CD4-positive, alpha-beta T cell treated with Interferon gamma for 1 hour (primary cell): ENCODE data around the gene GATA2.

Experiments
- DNase-seq: peaks from one replicate; pipeline ENCODE4 v3.0.0-alpha.2; 2020

The GATA2 gene

GRCh38 chr3:128472449-128473179 is 20.4 kb downstream of the GATA2 start:
- DNase-seq, result no peak

- no peak for DNase-seq
These were observed 21.3 kb downstream of the GATA2 start for GRCh38 chr3:128471720-128472119.

DNA sequence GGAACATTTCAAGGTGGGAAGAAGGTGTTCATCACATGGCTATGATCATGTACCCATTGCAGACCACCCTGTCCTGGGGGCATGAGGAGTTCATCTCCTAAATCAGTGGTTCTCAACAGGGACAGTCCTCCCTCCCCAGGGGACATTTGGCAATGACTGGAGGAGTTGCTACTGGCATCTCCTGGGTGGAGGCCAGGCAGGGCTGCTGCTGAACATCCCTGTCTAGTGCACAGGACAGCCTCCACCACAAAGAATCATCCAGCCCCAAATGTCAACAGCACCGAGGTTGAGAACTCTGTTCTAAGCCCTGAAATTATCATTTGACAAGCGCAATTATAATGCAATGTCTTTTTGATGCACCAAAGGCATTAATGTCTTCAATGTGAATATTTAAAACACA is 21.9 kb downstream of the GATA2 start:
- DNase-seq, result no peak

DNA sequence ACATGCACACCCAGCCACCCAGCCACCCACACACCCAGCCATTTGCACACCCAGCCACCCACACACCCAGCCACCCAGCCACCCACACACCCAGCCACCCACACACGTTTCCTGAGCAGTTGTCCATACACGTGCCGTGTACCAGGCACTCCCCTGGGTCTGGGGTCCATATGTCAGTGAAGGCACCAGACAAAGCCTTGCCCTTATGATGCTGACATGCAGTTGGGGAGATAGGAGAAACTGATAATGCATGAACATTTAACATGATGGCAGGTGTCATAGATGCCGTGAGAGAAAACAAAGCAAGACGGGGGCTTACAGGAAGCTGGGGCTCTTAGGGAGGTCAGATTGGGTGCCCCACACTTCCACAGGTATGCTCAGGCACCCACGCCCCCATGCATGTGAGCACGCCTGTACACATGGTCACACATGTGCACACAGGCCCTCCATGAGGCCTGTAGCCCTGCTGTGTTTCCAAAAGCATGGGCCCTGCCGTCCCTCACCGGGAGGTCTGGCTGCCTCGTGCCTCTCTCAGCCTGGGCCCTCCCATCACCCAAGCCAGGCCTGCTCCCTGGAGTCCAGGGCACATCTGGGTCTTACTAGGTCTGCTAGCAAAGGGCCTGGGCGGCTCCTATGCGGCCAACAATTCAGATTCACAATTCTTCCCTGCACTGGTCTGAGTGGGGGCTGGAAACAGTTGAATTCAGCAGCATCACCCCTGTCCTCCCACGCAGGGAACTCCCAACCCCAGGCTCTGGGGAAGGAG is 22.7 kb downstream of the GATA2 start:
- DNase-seq, result no peak

GRCh38 chr3:128469556-128469955 is 23.4 kb downstream of the GATA2 start:
- DNase-seq, result no peak

GRCh38 chr3:128468791-128469527 is 24.0 kb downstream of the GATA2 start:
- no peak for DNase-seq

GRCh38 chr3:128468285-128468790 is 24.7 kb downstream of the GATA2 start:
- DNase-seq, result no peak

DNA sequence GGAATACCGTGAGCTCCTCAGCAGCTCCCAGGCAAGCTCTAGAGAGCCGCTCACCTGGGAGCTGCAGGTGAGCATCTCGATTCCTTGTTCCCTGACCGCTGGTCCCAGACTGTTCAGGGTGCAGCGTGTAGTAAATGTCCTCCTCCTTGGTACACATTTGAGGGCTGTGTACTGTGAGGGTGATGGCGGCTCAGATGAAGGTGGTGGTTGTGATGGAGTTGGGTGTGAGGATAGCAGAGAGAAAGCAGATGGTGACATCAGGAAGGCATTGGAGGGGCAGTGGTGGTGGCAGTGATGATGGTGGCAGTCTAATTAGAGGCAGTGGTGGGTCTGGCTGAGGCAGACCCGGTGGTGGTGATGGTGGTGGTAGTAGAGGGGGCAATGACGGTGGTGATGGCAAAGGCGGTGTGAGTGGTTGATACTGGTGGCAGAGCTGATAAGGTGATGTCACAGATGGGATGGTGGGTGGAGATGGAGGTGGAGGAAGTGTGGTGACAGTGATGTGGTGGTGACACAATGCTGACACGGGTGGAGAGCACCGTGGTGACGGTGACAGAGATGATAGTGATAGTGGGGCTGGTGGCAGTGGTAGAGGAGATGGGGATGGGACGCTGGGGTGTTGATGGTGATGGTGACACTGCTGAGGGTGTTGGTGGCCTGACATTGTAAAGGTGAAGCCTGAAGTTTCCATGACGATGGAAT is 26.0 kb downstream of the GATA2 start, which contains the start of gene DNAJB8:
Gene DNAJB8, minus strand, starts transcription at position 51 of the 702 bp plus-strand sequence. CDS start 3,645 bp downstream, outside the sequence.
- DNase-seq, result peak; percentile 25

- no peak for DNase-seq
These were observed 28.3 kb downstream of the GATA2 start for GRCh38 chr3:128464702-128465101.

DNA sequence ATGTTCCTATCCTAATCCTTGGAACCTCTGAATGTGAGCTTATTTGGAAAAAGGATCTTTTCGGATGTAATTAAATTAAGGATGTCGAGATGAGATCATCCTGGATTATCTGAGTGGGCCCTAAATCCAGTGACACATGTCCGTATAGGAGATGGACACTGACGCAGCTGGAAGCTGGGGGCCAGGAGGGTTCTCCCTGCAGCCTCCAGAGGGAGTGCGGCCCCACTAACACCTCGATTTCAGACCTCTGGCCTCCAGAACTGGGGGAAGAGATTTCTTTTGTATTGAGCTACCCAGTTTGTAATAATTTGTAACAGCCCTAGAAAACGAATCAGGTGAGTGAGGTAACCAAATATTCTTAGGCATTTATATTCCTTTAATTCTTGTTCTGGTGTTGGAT is 28.8 kb downstream of the GATA2 start:
- DNase-seq, result no peak

GRCh38 chr3:128463771-128464170 is 29.2 kb downstream of the GATA2 start:
- DNase-seq, result no peak

DNA sequence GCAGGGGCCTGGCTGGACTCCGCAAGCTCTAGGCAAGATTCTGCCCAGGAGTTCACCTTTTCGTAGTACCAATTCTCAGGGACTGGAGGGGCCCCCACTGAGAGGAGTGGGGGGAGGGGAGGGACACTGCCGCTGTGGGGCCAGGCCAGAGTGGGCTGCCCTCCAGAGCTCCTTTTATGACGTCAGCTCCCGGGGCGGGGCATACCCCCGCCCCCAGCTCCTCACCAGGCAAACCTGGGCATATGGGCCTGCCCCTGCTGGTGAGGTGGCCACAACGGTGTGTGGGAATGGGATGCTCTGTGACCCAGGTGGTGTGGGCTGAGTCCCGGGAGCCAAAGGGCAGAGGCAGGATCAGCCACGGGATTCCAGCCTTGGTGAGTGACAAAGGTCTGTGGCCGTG is 29.6 kb downstream of the GATA2 start:
- no peak for DNase-seq

DNA sequence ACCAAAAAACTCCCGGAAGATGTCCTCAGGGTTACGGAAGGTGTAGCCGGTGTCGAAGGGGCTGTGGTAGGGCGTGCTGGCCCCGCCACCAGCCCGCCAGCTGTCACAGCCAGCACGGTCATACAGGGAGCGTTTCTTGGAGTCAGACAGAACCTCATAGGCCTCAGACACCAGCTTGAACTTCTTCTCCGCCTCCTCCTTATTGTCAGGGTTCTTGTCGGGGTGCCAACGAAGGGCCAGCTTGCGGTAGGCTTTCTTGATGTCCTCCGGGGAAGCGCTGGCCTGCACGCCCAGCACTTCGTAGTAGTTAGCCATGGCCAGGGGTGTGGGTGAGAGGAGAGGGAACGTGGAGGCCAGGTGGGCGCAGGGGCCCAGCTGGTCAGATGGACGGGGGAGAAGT is 30.1 kb downstream of the GATA2 start:
- no peak for DNase-seq

- no peak for DNase-seq
These were observed 30.6 kb downstream of the GATA2 start for GRCh38 chr3:128462341-128462910.

DNA sequence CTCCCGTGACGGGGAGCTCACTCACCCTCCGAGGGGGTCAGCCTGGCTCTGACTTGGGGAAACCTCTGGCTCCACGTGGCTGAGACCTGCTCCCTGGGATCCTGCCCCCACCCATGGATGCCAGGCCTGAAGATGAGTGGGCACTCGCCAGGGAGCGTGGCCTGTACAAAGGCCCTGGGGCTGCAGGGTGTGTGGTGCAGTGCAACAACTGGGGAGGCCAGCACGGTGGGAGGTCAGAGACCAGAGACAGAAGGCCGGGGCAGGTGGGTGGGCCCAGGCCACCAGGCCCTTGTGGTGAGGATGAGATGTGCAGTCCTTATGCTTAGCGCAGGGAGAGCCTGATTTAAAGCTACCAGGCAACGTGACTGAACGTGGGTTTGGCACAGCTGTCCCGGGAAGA is 31.3 kb downstream of the GATA2 start:
- DNase-seq, result no peak

DNA sequence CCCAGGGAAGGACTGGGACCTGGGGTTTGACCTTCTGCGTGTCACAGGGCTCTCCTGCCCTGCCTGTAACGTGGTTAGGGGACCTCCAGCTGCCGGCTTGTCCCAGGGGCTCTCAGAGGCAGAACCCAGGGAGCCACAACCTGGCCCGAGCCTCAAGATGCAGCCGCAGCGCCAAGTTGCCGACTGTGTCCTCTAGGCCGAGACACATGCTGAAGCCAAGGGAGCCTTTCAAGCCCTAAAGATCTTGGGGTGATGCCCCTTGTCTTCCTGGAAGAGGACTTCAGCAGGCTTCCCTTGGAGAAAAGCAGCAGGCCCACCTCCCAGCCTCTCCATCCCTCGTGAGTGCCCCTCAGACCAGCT is 33.6 kb downstream of the GATA2 start:
- no peak for DNase-seq

DNA sequence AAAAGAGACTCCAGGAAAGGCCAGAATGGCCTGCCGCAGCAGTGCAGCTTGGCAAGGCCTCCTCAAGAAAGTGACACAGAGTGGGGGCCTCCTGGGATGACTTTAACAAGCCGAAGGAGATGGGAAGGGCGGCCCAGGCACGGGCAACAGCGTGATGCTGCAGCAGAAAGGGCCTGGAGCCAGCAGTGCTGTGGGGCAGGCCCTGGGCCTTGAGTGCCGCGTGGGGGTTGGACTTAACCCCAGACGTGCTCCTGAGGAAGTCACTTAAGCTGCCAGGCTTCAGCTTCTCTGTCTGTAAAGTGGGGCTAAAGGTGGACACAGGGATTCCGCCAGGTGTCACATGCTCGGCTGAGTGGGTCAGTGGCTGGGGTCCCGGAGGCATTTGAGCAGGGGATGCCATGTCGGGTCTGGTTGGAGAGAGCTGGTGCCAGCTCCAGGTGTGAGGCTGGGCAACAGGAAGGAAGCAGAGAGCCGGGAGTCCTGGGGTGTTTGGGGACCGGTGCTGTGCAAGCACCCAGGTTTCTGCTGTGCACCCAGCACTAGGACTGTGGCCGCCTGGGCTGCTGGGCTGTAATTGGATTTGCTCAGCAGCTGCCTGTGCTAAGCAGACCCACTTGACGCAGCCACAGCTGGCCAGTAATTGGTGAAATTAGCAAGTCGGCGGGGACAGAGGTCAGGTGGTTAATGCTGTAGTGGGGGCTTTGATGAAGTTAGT is 34.1 kb downstream of the GATA2 start:
- DNase-seq, result no peak

DNA sequence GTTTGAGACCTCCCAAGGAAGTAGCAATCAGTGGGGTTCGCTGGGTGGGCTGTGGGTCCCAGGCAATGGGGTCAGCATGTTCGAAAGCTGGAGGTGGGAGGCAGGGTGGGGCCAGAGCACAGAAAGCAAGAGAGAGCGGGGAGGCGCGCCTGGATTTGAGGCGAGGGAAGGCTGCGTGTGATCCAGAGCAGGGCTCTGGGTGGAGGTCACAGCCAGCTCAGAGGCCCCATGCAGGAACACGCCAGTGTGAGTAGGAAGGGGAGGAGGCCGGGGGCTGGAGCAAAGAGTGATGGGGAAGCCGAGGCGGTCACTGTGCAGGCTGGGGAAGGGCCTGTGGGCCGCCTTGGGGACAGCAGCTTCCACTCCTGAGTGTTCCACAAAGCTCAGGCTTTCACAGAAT is 35.1 kb downstream of the GATA2 start:
- no peak for DNase-seq

DNA sequence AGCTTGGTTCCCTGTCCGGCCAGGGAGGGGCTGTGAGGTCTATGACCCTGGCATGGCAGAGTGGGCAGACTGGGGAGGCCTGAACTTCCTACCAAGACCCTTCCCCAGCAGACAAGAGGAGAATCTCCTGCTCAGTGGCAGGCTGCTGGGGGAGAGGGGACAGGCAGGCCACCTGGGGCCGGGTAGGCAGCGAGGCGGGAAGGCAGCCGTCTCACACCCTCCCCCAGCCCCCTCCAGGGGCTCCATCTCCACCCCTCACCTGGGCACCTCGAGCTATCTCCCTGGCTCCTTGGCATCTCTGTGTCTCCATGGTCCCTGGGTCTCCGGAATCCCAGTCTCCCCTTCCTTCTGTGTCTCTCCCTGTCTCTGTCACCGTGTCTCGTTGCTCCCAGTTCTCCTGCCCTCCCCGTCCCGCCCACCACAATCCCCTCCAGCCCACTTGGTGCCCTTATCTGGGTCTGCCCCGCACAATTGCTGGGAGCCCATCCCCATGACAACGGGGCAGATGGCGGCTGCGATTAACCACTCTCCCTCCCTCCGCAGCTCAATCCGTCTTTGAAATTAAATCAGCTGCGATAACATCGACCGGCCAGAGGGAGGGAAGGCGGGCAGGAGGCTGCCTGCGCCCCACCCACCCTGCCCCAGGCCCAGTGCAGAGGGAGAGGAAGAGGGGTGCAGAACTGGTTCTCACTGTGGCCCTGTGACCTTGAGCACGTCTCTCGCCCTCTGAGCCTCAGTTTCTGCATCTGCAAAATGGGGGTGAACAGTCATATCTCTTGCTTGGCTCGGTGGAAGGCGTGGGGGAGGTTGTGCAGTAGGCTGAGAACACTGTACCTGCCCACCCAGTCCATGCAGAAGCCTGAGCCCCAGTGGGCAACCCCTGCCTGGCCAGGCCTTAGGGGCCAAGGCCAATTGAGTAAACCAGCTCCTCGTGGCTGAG is 36.0 kb downstream of the GATA2 start:
- DNase-seq, result no peak
